Stimulated activated CD8-positive, alpha-beta memory T cell treated with anti-CD3 and anti-CD28 coated beads, Interleukin-2, amount 100 ng/mL, for 1 hour (primary cell): Measurements from ENCODE around the gene KRT17.

Experiments used
- DNase-seq, 2 donors: peaks; one replicate each; pipeline ENCODE4 v3.0.0-alpha.2; 2020; ENCODE audit warnings: low read depth in 2 of 2

The KRT17 gene

DNA sequence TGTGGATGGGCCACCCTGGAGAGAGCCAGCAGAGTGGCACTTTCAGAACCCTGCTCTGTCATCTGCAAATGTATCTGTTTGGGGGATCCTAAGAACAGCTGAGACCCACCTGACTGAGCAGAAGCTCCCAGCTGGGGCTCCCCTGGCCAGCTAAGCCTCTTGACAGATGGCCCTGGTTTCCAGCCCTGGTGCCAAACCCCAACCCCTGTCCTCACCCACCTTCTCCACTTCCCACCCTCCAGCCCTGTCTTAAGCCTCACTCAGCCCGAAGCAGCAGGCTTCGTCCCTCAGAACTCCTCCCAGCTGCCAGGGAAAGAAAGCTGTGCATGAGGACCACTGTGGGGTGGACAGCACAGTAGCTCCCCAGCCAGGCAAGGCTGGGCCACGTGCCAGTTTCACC lies 49.0 kb downstream of the KRT17 start:
- DNase-seq: no peak

DNA sequence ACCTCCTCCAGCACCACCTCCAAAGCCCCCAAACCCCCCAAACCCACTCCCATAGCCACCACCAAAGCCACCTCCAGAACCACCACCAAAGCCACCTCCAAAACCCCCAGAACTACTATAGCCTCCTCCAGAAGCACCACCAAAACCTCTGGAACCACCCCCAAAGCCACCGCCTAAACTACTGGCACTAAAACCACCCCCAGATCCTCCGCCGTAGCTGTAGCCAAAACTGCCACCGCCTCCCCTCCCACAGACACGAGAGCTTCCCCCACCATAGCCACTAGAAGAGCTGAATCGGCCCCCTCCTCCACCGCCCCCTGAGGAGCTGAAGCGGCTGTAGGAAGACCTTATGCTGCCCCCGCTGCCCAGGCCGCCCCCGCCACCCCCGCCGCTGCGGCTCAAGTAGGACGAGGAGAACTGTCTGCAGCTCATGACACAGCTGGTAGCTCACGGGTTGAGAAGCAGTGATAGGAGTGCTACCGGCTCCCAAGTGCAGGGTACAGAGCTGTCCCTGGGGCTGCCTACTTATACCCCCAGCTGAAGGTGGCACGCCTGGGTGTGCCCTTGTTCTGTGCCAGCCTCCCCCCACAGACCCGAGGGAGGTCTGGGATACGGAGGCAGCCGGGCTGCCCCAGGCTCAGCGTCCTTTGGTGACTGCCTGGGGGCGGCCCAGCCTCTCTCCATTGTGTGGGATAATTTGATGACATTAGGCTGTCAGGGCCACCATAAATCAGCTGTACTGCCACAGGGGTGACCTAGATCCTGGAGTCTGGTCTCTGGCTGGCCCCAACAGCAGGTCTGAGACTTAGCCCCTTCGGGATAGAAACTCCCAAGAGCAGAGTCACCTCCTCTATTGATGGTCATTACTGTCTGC lies 52.6 kb downstream of the KRT17 start, which contains the start of gene KRT9:
Gene KRT9 (minus strand): TSS at position 499 of the 874 bp plus-strand sequence. CDS start 67 bp downstream, at position 432.
- DNase-seq: no peak
